Measurements from ENCODE around the gene MACROD1. TPM values are rescaled to one million over a fixed set of nuclear protein-coding genes. Genes with fewer than 3 reads are reported as not detected.

MACROD1 gene
- total and polyA plus RNA-seq, 9 of the 15 experiments (the other 6 are each of a cell fraction or from before 2014, with no cell fraction given) = 1.1 to 60.0 (median 26.4) TPM

DNA sequence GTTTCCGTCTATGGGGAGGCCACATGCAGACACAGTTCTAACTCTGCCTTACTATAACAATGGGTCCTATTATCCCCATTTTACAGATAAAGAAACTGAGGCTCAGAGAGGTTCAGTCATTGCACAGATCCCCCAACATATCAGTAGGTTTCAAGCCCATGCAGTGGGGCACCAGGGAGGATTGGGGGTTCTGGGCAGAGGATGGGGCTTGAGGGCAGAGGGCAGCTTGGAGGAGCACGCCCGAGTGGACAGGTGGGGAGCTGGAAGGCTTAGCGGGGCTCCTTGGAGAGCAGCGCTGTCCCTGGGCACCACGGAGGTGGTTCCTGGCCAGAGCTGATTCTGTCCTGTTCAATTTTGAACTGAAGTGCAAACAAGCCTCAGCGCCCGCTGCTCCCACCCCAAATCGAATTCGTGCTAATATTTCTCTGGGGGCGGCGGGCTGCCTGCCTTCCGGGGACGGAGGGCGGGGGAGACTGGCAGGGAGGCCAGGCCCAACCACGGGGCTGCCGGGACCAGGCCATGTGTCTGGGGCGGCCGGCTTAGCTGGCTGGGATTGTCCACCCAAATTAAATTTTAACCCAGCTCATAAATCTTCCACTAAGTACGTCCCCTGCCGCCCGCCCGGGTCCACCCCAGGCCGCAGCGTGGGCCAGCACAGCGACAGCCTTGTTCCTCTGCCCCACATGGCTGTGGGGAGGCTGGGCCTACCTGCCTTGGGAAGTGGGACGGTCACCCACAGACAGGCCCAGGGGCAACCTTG lies 80.8 kb downstream of the MACROD1 start:
- ChIA-PET CTCF (ENCODE audit: low intra/inter-chr PET ratio) (no interaction called here), POLR2A (interaction anchor here (0.6 kb wide), 1 partner anchor 36 kb away, joined by 4 read pairs; no protein-coding TSS in a partner anchor)
- Histone ChIP-seq H3K9me1 (ENCODE audit: control insufficient read depth, insufficient read depth, low read length) (no peaks in the 10 kb centered on the region), H3K36me3 (ENCODE audit: control insufficient read depth, insufficient read depth, low read length) (no peaks in the 10 kb centered on the region), H3K9ac (ENCODE audit: insufficient read depth in 1 of 2, low read depth in 2 of 2, low read length in 2 of 2) (no peak overlapping the region), H3K4me1 (replicated peaks in 1 of 2; ENCODE audit: control insufficient read depth in 2 of 2, insufficient read depth in 2 of 2, low read length in 2 of 2) (peaks cover 0 to 57% of the 10 kb centered on the region in 2 experiments; a peak in 2 of 5 replicates), H2AFZ (ENCODE audit: low read depth, low read length) (no peak overlapping the region), H3K4me3 (no peak overlapping the region), H3K27me3 (ENCODE audit: control insufficient read depth in 2 of 2, insufficient read depth in 2 of 2, low read length in 2 of 2) (no peaks in the 10 kb centered on the region), H4K20me1 (replicated peaks; ENCODE audit: control insufficient read depth, insufficient read depth, low read length) (peaks cover 38% of the 10 kb centered on the region), H3K9me3 (replicated peaks; ENCODE audit: control insufficient read depth, insufficient read depth, low read depth, low read length) (no peaks in the 10 kb centered on the region), H3K27ac (ENCODE audit: extremely low read depth, low read depth, low read length) (no peak overlapping the region), H3K79me2 (ENCODE audit: control insufficient read depth, insufficient read depth, low read length) (no peaks in the 10 kb centered on the region), H3K4me2 (ENCODE audit: insufficient read depth, low read length) (no peak overlapping the region)
- no TSS peak for BruUV-seq (replicated peaks)
- 88% methylated on average over 20 of the region's 27 CpGs for WGBS (ENCODE audit: insufficient coverage, low coverage, missing lambda C conversion rate)
- DNase-seq (ENCODE audit: extremely low read depth in 1 of 4, low spot score in 3 of 4) (no peak), ATAC-seq (no peak), FAIRE-seq (no peak)
- intact Hi-C loops (cut with micrococcal nuclease) (no loop called here), in situ Hi-C loops (cut with MboI) (no loop called here)
- TF ChIP-seq RBM25 (IDR thresholded peaks at IDR 0.05; ENCODE audit: low read depth, low read length, severe bottlenecking) (peak; percentile 40), ILF3 (IDR thresholded peaks at IDR 0.05; ENCODE audit: borderline replicate concordance) (no peak), KDM1A (IDR thresholded peaks at IDR 0.05) (peak; percentile 27 to 46; a peak in 2 of 4 replicates), JUND (IDR thresholded peaks at IDR 0.05; ENCODE audit: borderline replicate concordance, low read depth, low read length) (no peak), JUND (tag; IDR thresholded peaks at IDR 0.05; ENCODE audit: borderline replicate concordance, low read depth, low read length) (no peak), PHF8 (IDR thresholded peaks at IDR 0.05; ENCODE audit: borderline replicate concordance, low read length) (no peak)
- TF ChIP-seq, protein P1, sequence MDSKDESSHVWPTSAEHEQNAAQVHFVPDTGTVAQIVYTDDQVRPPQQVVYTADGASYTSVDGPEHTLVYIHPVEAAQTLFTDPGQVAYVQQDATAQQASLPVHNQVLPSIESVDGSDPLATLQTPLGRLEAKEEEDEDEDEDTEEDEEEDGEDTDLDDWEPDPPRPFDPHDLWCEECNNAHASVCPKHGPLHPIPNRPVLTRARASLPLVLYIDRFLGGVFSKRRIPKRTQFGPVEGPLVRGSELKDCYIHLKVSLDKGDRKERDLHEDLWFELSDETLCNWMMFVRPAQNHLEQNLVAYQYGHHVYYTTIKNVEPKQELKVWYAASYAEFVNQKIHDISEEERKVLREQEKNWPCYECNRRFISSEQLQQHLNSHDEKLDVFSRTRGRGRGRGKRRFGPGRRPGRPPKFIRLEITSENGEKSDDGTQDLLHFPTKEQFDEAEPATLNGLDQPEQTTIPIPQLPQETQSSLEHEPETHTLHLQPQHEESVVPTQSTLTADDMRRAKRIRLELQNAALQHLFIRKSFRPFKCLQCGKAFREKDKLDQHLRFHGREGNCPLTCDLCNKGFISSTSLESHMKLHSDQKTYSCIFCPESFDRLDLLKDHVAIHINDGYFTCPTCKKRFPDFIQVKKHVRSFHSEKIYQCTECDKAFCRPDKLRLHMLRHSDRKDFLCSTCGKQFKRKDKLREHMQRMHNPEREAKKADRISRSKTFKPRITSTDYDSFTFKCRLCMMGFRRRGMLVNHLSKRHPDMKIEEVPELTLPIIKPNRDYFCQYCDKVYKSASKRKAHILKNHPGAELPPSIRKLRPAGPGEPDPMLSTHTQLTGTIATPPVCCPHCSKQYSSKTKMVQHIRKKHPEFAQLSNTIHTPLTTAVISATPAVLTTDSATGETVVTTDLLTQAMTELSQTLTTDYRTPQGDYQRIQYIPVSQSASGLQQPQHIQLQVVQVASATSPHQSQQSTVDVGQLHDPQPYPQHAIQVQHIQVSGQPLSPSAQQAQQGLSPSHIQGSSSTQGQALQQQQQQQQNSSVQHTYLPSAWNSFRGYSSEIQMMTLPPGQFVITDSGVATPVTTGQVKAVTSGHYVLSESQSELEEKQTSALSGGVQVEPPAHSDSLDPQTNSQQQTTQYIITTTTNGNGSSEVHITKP (IDR thresholded peaks at IDR 0.05; ENCODE audit: partially characterized antibody) = no peak
- TF ChIP-seq, protein P2, sequence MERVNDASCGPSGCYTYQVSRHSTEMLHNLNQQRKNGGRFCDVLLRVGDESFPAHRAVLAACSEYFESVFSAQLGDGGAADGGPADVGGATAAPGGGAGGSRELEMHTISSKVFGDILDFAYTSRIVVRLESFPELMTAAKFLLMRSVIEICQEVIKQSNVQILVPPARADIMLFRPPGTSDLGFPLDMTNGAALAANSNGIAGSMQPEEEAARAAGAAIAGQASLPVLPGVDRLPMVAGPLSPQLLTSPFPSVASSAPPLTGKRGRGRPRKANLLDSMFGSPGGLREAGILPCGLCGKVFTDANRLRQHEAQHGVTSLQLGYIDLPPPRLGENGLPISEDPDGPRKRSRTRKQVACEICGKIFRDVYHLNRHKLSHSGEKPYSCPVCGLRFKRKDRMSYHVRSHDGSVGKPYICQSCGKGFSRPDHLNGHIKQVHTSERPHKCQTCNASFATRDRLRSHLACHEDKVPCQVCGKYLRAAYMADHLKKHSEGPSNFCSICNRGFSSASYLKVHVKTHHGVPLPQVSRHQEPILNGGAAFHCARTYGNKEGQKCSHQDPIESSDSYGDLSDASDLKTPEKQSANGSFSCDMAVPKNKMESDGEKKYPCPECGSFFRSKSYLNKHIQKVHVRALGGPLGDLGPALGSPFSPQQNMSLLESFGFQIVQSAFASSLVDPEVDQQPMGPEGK (CRISPR knock-in tag; IDR thresholded peaks at IDR 0.05; ENCODE audit: borderline replicate concordance) = no peak
